ENCODE data around the gene C7orf57.

C7orf57 gene

GRCh38 chr7:48031111-48031510, 4.2 kb upstream of the C7orf57 start:
- H3K4me3 ChIP-seq (replicated peaks; ENCODE audit: low read depth, low read length), result no peak overlapping the region
- no peak for TF ChIP-seq CTCF (IDR thresholded peaks at IDR 0.05; ENCODE audit: low read depth, low read length, missing control alignments)
- no peak for DNase-seq (ENCODE audit: extremely low read depth, low read depth)

GRCh38 chr7:48033922-48034321, 1.4 kb upstream of the C7orf57 start:
- H3K4me3 ChIP-seq (replicated peaks; ENCODE audit: low read depth, low read length), result no peak overlapping the region
- TF ChIP-seq CTCF (IDR thresholded peaks at IDR 0.05; ENCODE audit: low read depth, low read length, missing control alignments), result no peak
- no peak for DNase-seq (ENCODE audit: extremely low read depth, low read depth)

GRCh38 chr7:48035967-48036478, 680 bp downstream of the C7orf57 start:
- H3K4me3 ChIP-seq (replicated peaks; ENCODE audit: low read depth, low read length), result peak overlapping the region; percentile 51
- no peak for DNase-seq (ENCODE audit: extremely low read depth, low read depth)
- no peak for TF ChIP-seq CTCF (IDR thresholded peaks at IDR 0.05; ENCODE audit: low read depth, low read length, missing control alignments)

GRCh38 chr7:48038815-48039506, 3.6 kb downstream of the C7orf57 start:
- no peak for DNase-seq (ENCODE audit: extremely low read depth, low read depth)
- TF ChIP-seq CTCF (IDR thresholded peaks at IDR 0.05; ENCODE audit: low read depth, low read length, missing control alignments), result no peak
- H3K4me3 ChIP-seq (replicated peaks; ENCODE audit: low read depth, low read length), result no peak overlapping the region

- no peak overlapping the region for H3K4me3 ChIP-seq (replicated peaks; ENCODE audit: low read depth, low read length)
- no peak for TF ChIP-seq CTCF (IDR thresholded peaks at IDR 0.05; ENCODE audit: low read depth, low read length, missing control alignments)
- no peak for DNase-seq (ENCODE audit: extremely low read depth, low read depth)
These were observed 5.8 kb downstream of the C7orf57 start for GRCh38 chr7:48040944-48041652.

- no peak overlapping the region for H3K4me3 ChIP-seq (replicated peaks; ENCODE audit: low read depth, low read length)
- no peak for DNase-seq (ENCODE audit: extremely low read depth, low read depth)
- TF ChIP-seq CTCF (IDR thresholded peaks at IDR 0.05; ENCODE audit: low read depth, low read length, missing control alignments), result no peak
These were observed 6.3 kb downstream of the C7orf57 start for GRCh38 chr7:48041653-48041970.

Data from HFF-Myc (cell line).